ENCODE results near the gene ROR2.

The ROR2 gene

GRCh38 chr9:91904588-91905236, 45.3 kb downstream of the ROR2 start:
- DNase-seq (ENCODE audit: low spot score) = no peak
- TF ChIP-seq, protein P1, sequence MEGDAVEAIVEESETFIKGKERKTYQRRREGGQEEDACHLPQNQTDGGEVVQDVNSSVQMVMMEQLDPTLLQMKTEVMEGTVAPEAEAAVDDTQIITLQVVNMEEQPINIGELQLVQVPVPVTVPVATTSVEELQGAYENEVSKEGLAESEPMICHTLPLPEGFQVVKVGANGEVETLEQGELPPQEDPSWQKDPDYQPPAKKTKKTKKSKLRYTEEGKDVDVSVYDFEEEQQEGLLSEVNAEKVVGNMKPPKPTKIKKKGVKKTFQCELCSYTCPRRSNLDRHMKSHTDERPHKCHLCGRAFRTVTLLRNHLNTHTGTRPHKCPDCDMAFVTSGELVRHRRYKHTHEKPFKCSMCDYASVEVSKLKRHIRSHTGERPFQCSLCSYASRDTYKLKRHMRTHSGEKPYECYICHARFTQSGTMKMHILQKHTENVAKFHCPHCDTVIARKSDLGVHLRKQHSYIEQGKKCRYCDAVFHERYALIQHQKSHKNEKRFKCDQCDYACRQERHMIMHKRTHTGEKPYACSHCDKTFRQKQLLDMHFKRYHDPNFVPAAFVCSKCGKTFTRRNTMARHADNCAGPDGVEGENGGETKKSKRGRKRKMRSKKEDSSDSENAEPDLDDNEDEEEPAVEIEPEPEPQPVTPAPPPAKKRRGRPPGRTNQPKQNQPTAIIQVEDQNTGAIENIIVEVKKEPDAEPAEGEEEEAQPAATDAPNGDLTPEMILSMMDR (IDR thresholded peaks at IDR 0.05; ENCODE audit: extremely low read depth, missing control alignments) = no peak

DNA sequence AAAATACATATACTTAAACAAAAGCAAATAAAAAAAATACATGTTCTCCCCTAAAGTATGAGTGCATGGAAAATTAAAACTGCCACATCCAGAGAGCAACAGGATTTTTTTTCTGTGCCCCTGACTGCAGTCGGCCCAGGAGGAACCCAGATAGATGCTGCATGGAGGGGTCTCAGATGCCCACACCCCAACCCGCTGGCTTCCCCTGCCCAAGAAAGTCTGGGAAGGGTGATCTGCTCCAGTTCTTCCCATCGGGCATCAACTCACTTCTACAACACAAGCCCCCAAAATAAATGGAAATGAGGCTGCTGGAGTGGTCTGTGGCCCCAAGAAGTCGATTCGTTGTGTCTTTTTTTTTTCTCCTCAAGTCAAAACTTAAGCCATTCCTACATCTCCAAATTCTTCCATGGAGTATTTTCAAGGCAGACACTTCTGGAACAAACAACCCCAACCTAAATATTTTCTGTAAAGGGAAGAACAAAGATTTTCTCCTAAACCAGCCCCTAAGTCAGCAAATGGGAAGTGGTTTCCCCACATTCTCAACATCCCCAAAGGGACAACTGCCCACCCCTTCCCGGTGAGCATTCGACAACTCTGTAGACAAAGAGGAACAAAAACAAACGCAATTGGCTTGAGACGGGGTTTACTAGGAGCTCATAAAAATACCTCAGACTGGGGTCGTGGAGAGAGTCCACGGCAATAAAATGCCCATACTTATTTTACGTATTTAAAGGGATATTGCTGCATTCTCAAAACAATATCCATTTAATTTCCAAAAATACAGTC, 46.7 kb downstream of the ROR2 start:
- TF ChIP-seq, protein P1 (IDR thresholded peaks at IDR 0.05; ENCODE audit: extremely low read depth, missing control alignments) = no peak
- DNase-seq (ENCODE audit: low spot score) = no peak

- TF ChIP-seq, protein P1 (IDR thresholded peaks at IDR 0.05; ENCODE audit: extremely low read depth, missing control alignments) = no peak
- no peak for DNase-seq (ENCODE audit: low spot score)
These were observed 47.4 kb downstream of the ROR2 start for GRCh38 chr9:91902475-91903125.

DNA sequence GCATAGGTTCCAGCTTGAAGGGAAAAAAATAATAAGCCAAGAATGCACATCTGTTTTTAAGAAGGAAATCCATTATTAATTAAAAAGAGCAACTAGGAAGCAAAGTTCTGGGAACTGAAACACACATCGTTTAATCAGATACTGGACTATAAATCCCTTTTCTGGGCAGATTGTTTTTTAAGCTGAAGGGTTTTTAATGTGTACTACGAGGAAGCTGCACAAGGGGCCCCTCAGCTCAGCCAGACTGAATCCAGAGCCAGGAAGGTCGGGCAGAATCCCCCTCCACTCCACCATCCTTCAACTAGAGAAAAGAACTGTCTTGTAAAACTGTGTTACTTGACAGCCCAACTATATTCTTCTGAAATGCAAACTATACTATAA, 49.2 kb downstream of the ROR2 start:
- DNase-seq (ENCODE audit: low spot score) = no peak
- TF ChIP-seq, protein P1 (IDR thresholded peaks at IDR 0.05; ENCODE audit: extremely low read depth, missing control alignments) = no peak

GRCh38 chr9:91900055-91900796, 49.8 kb downstream of the ROR2 start:
- no peak for DNase-seq (ENCODE audit: low spot score)
- TF ChIP-seq, protein P1 (IDR thresholded peaks at IDR 0.05; ENCODE audit: extremely low read depth, missing control alignments) = no peak

GRCh38 chr9:91899594-91899993, 50.4 kb downstream of the ROR2 start:
- DNase-seq (ENCODE audit: low spot score) = no peak
- TF ChIP-seq, protein P1 (IDR thresholded peaks at IDR 0.05; ENCODE audit: extremely low read depth, missing control alignments) = no peak
